HEK293T (cell line): Measurements from ENCODE around the gene PILRA.
"Not testable (repeated sequence)": the region's sequence is repeated elsewhere in the genome, so short reads cannot be mapped to it uniquely, and the experiment has no call there.

Experiments
- ARNT ChIP-seq: fragments of 450-650 bp; IDR thresholded peaks from 2 replicates; pipeline ENCODE4 v1.6.1; 2017; ENCODE audit warnings: mild to moderate bottlenecking
- BHLHE40 ChIP-seq: fragments of 450-650 bp; IDR thresholded peaks from 2 replicates; pipeline ENCODE4 v1.6.1; 2016; ENCODE audit warnings: mild to moderate bottlenecking, moderate library complexity, borderline replicate concordance
- ELF4 ChIP-seq: fragments of 450-650 bp; IDR thresholded peaks from 2 replicates; pipeline ENCODE4 v1.6.1; 2017; ENCODE audit warnings: antibody characterized with exemption
- FOXA1 ChIP-seq: fragments of 450-650 bp; IDR thresholded peaks from 2 replicates; pipeline ENCODE4 v1.6.1; 2016; ENCODE audit warnings: mild to moderate bottlenecking
- FOXK2 ChIP-seq: fragments of 450-650 bp; IDR thresholded peaks from 2 replicates; pipeline ENCODE4 v1.6.1; 2016; ENCODE audit warnings: mild to moderate bottlenecking
- FOXM1 ChIP-seq: fragments of 450-650 bp; IDR thresholded peaks from 2 replicates; pipeline ENCODE4 v1.6.1; 2017; ENCODE audit warnings: mild to moderate bottlenecking, borderline replicate concordance
- HDGF ChIP-seq: fragments of 450-650 bp; IDR thresholded peaks from 2 replicates; pipeline ENCODE4 v1.6.1; 2017; ENCODE audit warnings: antibody characterized with exemption, borderline replicate concordance
- LEF1 ChIP-seq: fragments of 450-650 bp; IDR thresholded peaks from 2 replicates; pipeline ENCODE4 v1.6.1; 2017; ENCODE audit warnings: mild to moderate bottlenecking, borderline replicate concordance
- NFRKB ChIP-seq: fragments of 450-650 bp; IDR thresholded peaks from 2 replicates; pipeline ENCODE4 v1.6.1; 2016; ENCODE audit warnings: mild to moderate bottlenecking, moderate library complexity
- SP1 ChIP-seq: fragments of 450-650 bp; IDR thresholded peaks from 2 replicates; pipeline ENCODE4 v1.6.1; 2017
- SUZ12 ChIP-seq: fragments of 450-650 bp; IDR thresholded peaks from 2 replicates; pipeline ENCODE4 v1.6.1; 2016; ENCODE audit warnings: mild to moderate bottlenecking

DNA sequence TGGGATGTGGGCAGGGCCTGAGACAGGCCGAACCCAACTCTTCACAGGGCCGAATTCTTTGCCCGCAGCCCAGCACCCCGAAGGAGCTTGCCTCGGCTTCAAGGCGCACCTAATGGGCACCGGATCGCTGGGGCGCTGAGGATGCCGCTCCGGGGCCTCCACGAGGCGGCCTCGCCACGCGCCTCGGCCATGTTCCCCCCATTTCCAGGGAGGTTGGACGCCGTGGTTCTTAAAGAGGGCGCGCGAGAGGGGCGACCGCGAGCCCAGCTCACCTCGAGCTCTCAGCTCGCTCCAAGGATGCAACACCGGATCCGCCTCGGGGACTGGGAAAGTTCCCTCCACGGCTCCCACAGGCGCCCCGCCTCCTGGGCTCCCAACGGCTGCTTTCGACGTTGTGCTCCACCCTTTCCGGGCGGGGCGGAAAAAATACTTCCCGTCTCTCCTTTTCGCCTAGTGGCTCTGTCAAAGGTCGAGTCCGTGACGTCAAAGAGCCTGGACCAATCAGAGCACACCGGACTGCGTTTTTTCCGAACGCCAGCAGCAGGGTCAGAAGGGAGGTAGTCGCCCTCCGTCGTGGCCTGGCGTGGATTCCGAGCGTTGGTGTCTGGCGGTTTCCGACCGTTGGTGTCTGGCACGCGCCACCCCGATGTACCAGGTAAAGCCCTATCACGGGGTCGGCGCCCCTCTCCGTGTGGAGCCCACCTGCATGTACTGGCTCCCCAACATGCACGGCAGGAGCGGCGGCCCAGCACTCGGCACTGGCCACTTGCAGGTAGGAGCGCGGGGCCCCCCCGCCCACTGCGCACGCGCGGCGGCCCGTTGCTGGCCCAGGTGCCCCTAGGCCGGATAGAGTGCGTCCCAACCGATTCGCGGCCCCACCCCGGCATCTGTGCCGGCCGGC is 37.5 kb upstream of the PILRA start:
- TF ChIP-seq FOXA1, NFRKB, BHLHE40, ELF4, FOXK2, FOXM1, ARNT, SP1, SUZ12, HDGF, LEF1: not testable (repeated sequence)
